ENCODE data around the gene RIMKLB. TPM values are rescaled to one million over a fixed set of nuclear protein-coding genes. Genes with fewer than 3 reads are reported as not detected.
A peak's percentile ranks its signal among the peaks of the same experiment; 100 is the strongest.

Gene RIMKLB
- polyA plus RNA-seq, 1 donor (not counting 4 experiments of a cell fraction or from before 2014, with no cell fraction given) = 51.1 TPM

DNA sequence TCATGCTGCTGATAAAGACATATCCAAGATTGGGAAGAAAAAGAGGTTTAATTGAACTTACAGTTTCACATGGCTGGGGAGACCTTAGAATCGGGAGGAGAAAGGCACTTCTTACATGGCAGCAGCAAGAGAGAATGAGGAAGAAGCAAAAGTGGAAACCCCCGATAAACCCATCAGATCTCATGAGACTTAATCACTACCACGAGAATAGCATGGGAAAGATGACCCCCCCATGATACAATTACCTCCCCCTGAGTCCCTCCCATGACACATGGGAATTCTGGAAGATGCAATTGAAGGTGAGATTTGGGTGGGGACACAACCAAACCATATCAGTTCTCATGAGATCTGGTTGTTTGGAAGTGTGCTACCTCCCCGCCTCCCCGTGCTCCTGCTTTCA lies 25.4 kb upstream of the RIMKLB start:
- FAIRE-seq (no peak), DNase-seq (ENCODE audit: low read depth, low spot score) (no peak)
- dilution Hi-C loops (cut with MboI; ENCODE audit: extremely low pct_ligation_motif_present, low sequenced_read_pairs) = no loop called here
- no peak overlapping the region for H3K4me2 ChIP-seq (ENCODE audit: control insufficient read depth, extremely low read depth, insufficient read depth, low read depth, low read length)
- TF ChIP-seq, protein P1, sequence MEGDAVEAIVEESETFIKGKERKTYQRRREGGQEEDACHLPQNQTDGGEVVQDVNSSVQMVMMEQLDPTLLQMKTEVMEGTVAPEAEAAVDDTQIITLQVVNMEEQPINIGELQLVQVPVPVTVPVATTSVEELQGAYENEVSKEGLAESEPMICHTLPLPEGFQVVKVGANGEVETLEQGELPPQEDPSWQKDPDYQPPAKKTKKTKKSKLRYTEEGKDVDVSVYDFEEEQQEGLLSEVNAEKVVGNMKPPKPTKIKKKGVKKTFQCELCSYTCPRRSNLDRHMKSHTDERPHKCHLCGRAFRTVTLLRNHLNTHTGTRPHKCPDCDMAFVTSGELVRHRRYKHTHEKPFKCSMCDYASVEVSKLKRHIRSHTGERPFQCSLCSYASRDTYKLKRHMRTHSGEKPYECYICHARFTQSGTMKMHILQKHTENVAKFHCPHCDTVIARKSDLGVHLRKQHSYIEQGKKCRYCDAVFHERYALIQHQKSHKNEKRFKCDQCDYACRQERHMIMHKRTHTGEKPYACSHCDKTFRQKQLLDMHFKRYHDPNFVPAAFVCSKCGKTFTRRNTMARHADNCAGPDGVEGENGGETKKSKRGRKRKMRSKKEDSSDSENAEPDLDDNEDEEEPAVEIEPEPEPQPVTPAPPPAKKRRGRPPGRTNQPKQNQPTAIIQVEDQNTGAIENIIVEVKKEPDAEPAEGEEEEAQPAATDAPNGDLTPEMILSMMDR (optimal IDR thresholded peaks at IDR 0.05 in 1 of 3, IDR thresholded peaks at IDR 0.05 in 1 of 3, conservative IDR thresholded peaks at IDR 0.05 in 1 of 3; ENCODE audit: extremely low read depth in 1 of 3, insufficient read depth in 2 of 3, low read length in 3 of 3) = no peak
- TF ChIP-seq EZH2 (IDR thresholded peaks at IDR 0.05; ENCODE audit: low read length) = no peak
- no peak overlapping the region for H3K27ac ChIP-seq (ENCODE audit: control insufficient read depth, insufficient read depth, low read length)
- H4K20me1 ChIP-seq (ENCODE audit: control insufficient read depth, extremely low read depth, insufficient read depth, low read length) = no peaks in the 10 kb centered on the region
- H3K4me3 ChIP-seq (ENCODE audit: control insufficient read depth in 2 of 3, extremely low read depth in 1 of 3, insufficient read depth in 2 of 3, low read depth in 1 of 3, low read length in 3 of 3) = no peak overlapping the region
- H3K27me3 ChIP-seq (ENCODE audit: control insufficient read depth, extremely low read depth, insufficient read depth, low read length) = no peaks in the 10 kb centered on the region
- H3K9me3 ChIP-seq (ENCODE audit: control insufficient read depth, low read depth, low read length) = no peaks in the 10 kb centered on the region
- no peaks in the 10 kb centered on the region for H3K36me3 ChIP-seq (ENCODE audit: control insufficient read depth in 2 of 2, extremely low read depth in 1 of 2, insufficient read depth in 2 of 2, low read length in 2 of 2)
- no peak overlapping the region for H2AFZ ChIP-seq (ENCODE audit: control insufficient read depth, low read length)
- H3K9me1 ChIP-seq (ENCODE audit: control insufficient read depth, extremely low read depth, insufficient read depth, low read length) = no peaks in the 10 kb centered on the region
- H3K79me2 ChIP-seq (ENCODE audit: control insufficient read depth, insufficient read depth, low read length) = no peaks in the 10 kb centered on the region
- H3K9ac ChIP-seq (ENCODE audit: control insufficient read depth, extremely low read depth, insufficient read depth, low read length) = no peak overlapping the region
- peaks cover 7% of the 10 kb centered on the region for H3K4me1 ChIP-seq (ENCODE audit: control insufficient read depth, extremely low read depth, insufficient read depth, low read length)

DNA sequence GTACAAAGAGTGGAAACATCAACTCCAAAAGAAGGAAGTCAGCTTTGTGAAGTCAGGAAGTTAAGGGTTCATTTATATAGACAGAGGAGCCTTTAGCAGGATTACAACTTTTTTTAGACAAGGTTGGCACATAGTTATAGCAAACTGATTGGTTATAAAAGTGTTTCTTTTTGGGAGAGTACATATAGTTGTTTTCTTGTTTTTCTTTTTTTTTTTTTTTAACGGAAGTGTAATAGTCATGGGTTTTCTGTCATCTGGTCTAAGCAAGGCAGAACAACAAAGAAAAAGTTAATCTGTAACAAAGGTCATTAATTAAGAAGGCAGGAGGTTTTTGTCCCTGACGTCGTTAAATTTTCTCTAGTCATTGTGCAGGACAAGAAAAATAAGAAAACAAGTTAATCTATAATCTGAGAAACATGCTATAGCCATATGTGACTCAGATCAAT lies 22.2 kb upstream of the RIMKLB start:
- Histone ChIP-seq H3K36me3 (ENCODE audit: control insufficient read depth in 2 of 2, extremely low read depth in 1 of 2, insufficient read depth in 2 of 2, low read length in 2 of 2) (no peaks in the 10 kb centered on the region), H3K27me3 (ENCODE audit: control insufficient read depth, extremely low read depth, insufficient read depth, low read length) (no peaks in the 10 kb centered on the region), H4K20me1 (ENCODE audit: control insufficient read depth, extremely low read depth, insufficient read depth, low read length) (no peaks in the 10 kb centered on the region), H3K79me2 (ENCODE audit: control insufficient read depth, insufficient read depth, low read length) (no peaks in the 10 kb centered on the region), H2AFZ (ENCODE audit: control insufficient read depth, low read length) (peak overlapping the region; percentile 15), H3K9me1 (ENCODE audit: control insufficient read depth, extremely low read depth, insufficient read depth, low read length) (no peaks in the 10 kb centered on the region), H3K27ac (ENCODE audit: control insufficient read depth, insufficient read depth, low read length) (no peak overlapping the region), H3K4me1 (ENCODE audit: control insufficient read depth, extremely low read depth, insufficient read depth, low read length) (peaks cover 27% of the 10 kb centered on the region), H3K4me2 (ENCODE audit: control insufficient read depth, extremely low read depth, insufficient read depth, low read depth, low read length) (no peak overlapping the region), H3K9me3 (ENCODE audit: control insufficient read depth, low read depth, low read length) (no peaks in the 10 kb centered on the region), H3K9ac (ENCODE audit: control insufficient read depth, extremely low read depth, insufficient read depth, low read length) (no peak overlapping the region), H3K4me3 (ENCODE audit: control insufficient read depth in 2 of 3, extremely low read depth in 1 of 3, insufficient read depth in 2 of 3, low read depth in 1 of 3, low read length in 3 of 3) (no peak overlapping the region)
- DNase-seq (ENCODE audit: low read depth, low spot score) = no peak
- FAIRE-seq = no peak
- dilution Hi-C loops (cut with MboI; ENCODE audit: extremely low pct_ligation_motif_present, low sequenced_read_pairs) = no loop called here
- no peak for TF ChIP-seq EZH2 (IDR thresholded peaks at IDR 0.05; ENCODE audit: low read length)
- TF ChIP-seq, protein P1 (optimal IDR thresholded peaks at IDR 0.05 in 1 of 3, IDR thresholded peaks at IDR 0.05 in 1 of 3, conservative IDR thresholded peaks at IDR 0.05 in 1 of 3; ENCODE audit: extremely low read depth in 1 of 3, insufficient read depth in 2 of 3, low read length in 3 of 3) = no peak
